Smooth muscle cell (in vitro differentiated cells): ENCODE data around the gene COA8. TPM values are rescaled to one million over a fixed set of nuclear protein-coding genes. Genes with fewer than 3 reads are reported as not detected.

Source experiments
- DNase-seq: peaks from one replicate; lab custom pipeline; 2025; ENCODE audit not compliant: unreplicated experiment; lab: John Stamatoyannopoulos, UW
- H2AFZ ChIP-seq: fragments of 200-600 bp; sonication (generic); 2 replicates; pipeline ENCODE4 v1.6.0; 2016; ENCODE audit warnings: antibody characterized with exemption, low read depth, mild to moderate bottlenecking
- H3F3A ChIP-seq: fragments of 200-600 bp; sonication (generic); 2 replicates; pipeline ENCODE4 v1.6.0; 2017; ENCODE audit warnings: antibody characterized with exemption, low read depth
- H3K27ac ChIP-seq: fragments of 200-600 bp; sonication (generic); 2 replicates; pipeline ENCODE4 v1.5.1; 2016; ENCODE audit warnings: low read depth, mild to moderate bottlenecking
- H3K27me3 ChIP-seq: fragments of 200-600 bp; sonication (generic); 2 replicates; pipeline ENCODE4 v1.6.1; 2016; ENCODE audit warnings: low read depth, mild to moderate bottlenecking
- H3K36me3 ChIP-seq: fragments of 200-600 bp; sonication (generic); 2 replicates; pipeline ENCODE4 v1.5.1; 2016; ENCODE audit warnings: low read depth
- H3K4me1 ChIP-seq: fragments of 200-600 bp; sonication (generic); 2 replicates; pipeline ENCODE4 v1.5.1; 2016; ENCODE audit warnings: low read depth
- H3K4me2 ChIP-seq: fragments of 200-600 bp; sonication (generic); 2 replicates; pipeline ENCODE4 v1.6.0; 2016; ENCODE audit warnings: mild to moderate bottlenecking
- H3K4me3 ChIP-seq: fragments of 200-600 bp; sonication (generic); 2 replicates; pipeline ENCODE4 v1.5.1; 2016; ENCODE audit warnings: mild to moderate bottlenecking
- H3K79me2 ChIP-seq: fragments of 200-600 bp; sonication (generic); 2 replicates; pipeline ENCODE4 v1.6.0; 2016; ENCODE audit warnings: low read depth, mild to moderate bottlenecking
- H3K9ac ChIP-seq: fragments of 200-600 bp; sonication (generic); 2 replicates; pipeline ENCODE4 v1.6.0; 2016; ENCODE audit warnings: low read depth
- H3K9me3 ChIP-seq: fragments of 200-600 bp; sonication (generic); replicated peaks from 2 replicates; pipeline ENCODE4 v1.5.1; 2016; ENCODE audit warnings: low read depth
- H4K20me1 ChIP-seq: fragments of 200-600 bp; sonication (generic); 2 replicates; pipeline ENCODE4 v1.6.0; 2016; ENCODE audit warnings: low read depth
- CTCF ChIP-seq: fragments of 200-600 bp; sonication (generic); IDR thresholded peaks from 2 replicates; pipeline ENCODE4 v1.5.1; 2017; ENCODE audit warnings: borderline replicate concordance, mild to moderate bottlenecking, antibody characterized with exemption; ENCODE audit not compliant: insufficient read depth, poor library complexity, severe bottlenecking
- WGBS: methylation state at CpG from one replicate; pipeline ENCODE4 v1.1.7; 2016; ENCODE audit warnings: low lambda C conversion rate; 5-methylcytosine and 5-hydroxymethylcytosine counted together
- polyA plus RNA-seq: library from polyadenylated mRNA; unstranded; fragments of >200 nt; fragmentation: Nextera tagmentation; extraction: Ambion mirVana; gene quantifications from 2 replicates; pipeline ENCODE4 v1.2.1, GENCODE V29; 2016
- total RNA-seq: library from RNA; depleted of rRNA; stranded (reverse); fragments of >200 nt; gene quantifications from 2 replicates; pipeline ENCODE4 v1.2.3, GENCODE V29; 2014

COA8 gene
- total and polyA plus RNA-seq, 2 experiments from 2014 or later = 33.4 to 69.9 TPM

- H3K4me3 ChIP-seq = no peak overlapping the region
- no peak for DNase-seq
- no peaks in the 10 kb centered on the region for H3K79me2 ChIP-seq
- TF ChIP-seq CTCF = no peak
- no peak overlapping the region for H3K4me2 ChIP-seq
- no peak overlapping the region for H3K9ac ChIP-seq
- 88% methylated on average over 27 of the region's 27 CpGs for WGBS
- no peaks in the 10 kb centered on the region for H3K27me3 ChIP-seq
- H3K9me3 ChIP-seq = no peaks in the 10 kb centered on the region
- no peaks in the 10 kb centered on the region for H3K36me3 ChIP-seq
- H3K4me1 ChIP-seq = no peaks in the 10 kb centered on the region
- no peaks in the 10 kb centered on the region for H3F3A ChIP-seq
- peaks cover 31% of the 10 kb centered on the region for H4K20me1 ChIP-seq
- H3K27ac ChIP-seq = no peak overlapping the region
- H2AFZ ChIP-seq = no peak overlapping the region
These were observed 14.1 kb upstream of the COA8 start for GRCh38 chr14:103548463-103549351.

GRCh38 chr14:103549361-103550311, 13.1 kb upstream of the COA8 start:
- Histone ChIP-seq H3K4me1 (no peaks in the 10 kb centered on the region), H3K79me2 (no peaks in the 10 kb centered on the region), H3K27ac (no peak overlapping the region), H3K27me3 (no peaks in the 10 kb centered on the region), H3K9ac (no peak overlapping the region), H3K4me3 (no peak overlapping the region), H3F3A (no peaks in the 10 kb centered on the region), H3K4me2 (no peak overlapping the region), H3K36me3 (no peaks in the 10 kb centered on the region), H4K20me1 (peaks cover 36% of the 10 kb centered on the region), H2AFZ (no peak overlapping the region), H3K9me3 (no peaks in the 10 kb centered on the region)
- no peak for DNase-seq
- no peak for TF ChIP-seq CTCF
- WGBS = 88% methylated on average over 29 of the region's 30 CpGs

GRCh38 chr14:103550451-103551337, 12.1 kb upstream of the COA8 start:
- no peaks in the 10 kb centered on the region for H3K79me2 ChIP-seq
- no peak overlapping the region for H3K4me2 ChIP-seq
- H4K20me1 ChIP-seq = peaks cover 46% of the 10 kb centered on the region
- H3K27me3 ChIP-seq = no peaks in the 10 kb centered on the region
- no peak overlapping the region for H2AFZ ChIP-seq
- no peaks in the 10 kb centered on the region for H3K9me3 ChIP-seq
- H3F3A ChIP-seq = no peaks in the 10 kb centered on the region
- H3K4me3 ChIP-seq = no peak overlapping the region
- no peak for DNase-seq
- WGBS = 92% methylated on average over 11 of the region's 22 CpGs
- no peak overlapping the region for H3K9ac ChIP-seq
- no peak overlapping the region for H3K27ac ChIP-seq
- H3K36me3 ChIP-seq = no peaks in the 10 kb centered on the region
- no peak for TF ChIP-seq CTCF
- H3K4me1 ChIP-seq = no peaks in the 10 kb centered on the region
